ENCODE data around the gene TSPAN9.

DNA sequence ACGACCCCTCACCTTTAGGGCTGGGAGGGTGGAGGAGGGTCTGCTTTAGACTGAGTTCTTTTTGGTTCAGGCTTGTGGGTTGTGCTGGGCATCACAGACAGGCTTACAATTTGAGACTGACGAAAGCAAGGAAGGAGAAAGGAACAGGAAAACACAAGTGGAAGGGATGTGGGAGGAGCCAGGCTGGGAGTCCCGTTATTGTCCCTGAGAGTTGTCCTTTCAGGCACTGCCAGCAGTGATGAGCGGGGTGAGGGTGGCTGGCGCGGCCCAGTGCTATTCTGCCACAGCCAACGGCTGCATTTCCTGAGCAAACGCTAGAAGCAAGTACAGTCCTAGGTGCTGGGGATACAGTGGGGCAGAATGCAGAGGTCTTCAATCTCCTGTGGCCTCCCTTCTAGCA, 29.2 kb upstream of the TSPAN9 start:
- TF ChIP-seq, protein P1, sequence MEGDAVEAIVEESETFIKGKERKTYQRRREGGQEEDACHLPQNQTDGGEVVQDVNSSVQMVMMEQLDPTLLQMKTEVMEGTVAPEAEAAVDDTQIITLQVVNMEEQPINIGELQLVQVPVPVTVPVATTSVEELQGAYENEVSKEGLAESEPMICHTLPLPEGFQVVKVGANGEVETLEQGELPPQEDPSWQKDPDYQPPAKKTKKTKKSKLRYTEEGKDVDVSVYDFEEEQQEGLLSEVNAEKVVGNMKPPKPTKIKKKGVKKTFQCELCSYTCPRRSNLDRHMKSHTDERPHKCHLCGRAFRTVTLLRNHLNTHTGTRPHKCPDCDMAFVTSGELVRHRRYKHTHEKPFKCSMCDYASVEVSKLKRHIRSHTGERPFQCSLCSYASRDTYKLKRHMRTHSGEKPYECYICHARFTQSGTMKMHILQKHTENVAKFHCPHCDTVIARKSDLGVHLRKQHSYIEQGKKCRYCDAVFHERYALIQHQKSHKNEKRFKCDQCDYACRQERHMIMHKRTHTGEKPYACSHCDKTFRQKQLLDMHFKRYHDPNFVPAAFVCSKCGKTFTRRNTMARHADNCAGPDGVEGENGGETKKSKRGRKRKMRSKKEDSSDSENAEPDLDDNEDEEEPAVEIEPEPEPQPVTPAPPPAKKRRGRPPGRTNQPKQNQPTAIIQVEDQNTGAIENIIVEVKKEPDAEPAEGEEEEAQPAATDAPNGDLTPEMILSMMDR (IDR thresholded peaks at IDR 0.05): no peak
- no peak for TF ChIP-seq POLR2A (IDR thresholded peaks at IDR 0.05)

Data from body of pancreas (tissue), 4 donors.